WERI-Rb-1 (cell line): ENCODE data around the gene NNT.

Source experiments
- DNase-seq: peaks from one replicate; pipeline ENCODE4 v3.0.0-alpha.2; 2020
- H3K27ac ChIP-seq: fragments of 250-450 bp; sonication (Bioruptor Pico); 2 replicates; pipeline ENCODE4 v1.5.1; 2020; ENCODE audit warnings: mild to moderate bottlenecking, moderate library complexity
- H3K27me3 ChIP-seq: fragments of 250-450 bp; sonication (Bioruptor Pico); 2 replicates; pipeline ENCODE4 v1.5.1; 2021; ENCODE audit warnings: mild to moderate bottlenecking, low read depth, moderate library complexity; ENCODE audit not compliant: insufficient read depth, severe bottlenecking
- H3K36me3 ChIP-seq: fragments of 250-450 bp; sonication (Bioruptor Pico); 2 replicates; pipeline ENCODE4 v1.5.1; 2020; ENCODE audit warnings: mild to moderate bottlenecking, moderate library complexity
- H3K4me3 ChIP-seq: 2 replicates; pipeline ENCODE4 v1.5.1; 2011; ENCODE audit warnings: low read depth, mild to moderate bottlenecking, control low read depth, low read length
- H3K9me3 ChIP-seq: fragments of 250-450 bp; sonication (Bioruptor Pico); 2 replicates; pipeline ENCODE4 v1.5.1; 2021; ENCODE audit warnings: mild to moderate bottlenecking, moderate library complexity; ENCODE audit not compliant: severe bottlenecking
- CTCF ChIP-seq: IDR thresholded peaks from 2 replicates; pipeline ENCODE4 v1.5.1; 2011; ENCODE audit warnings: low read depth, mild to moderate bottlenecking, control low read depth, inconsistent platforms, low read length

Gene NNT

GRCh38 chr5:43616535-43616934 is 13.6 kb downstream of the NNT start:
- H3K27me3 ChIP-seq, result no peaks in the 10 kb centered on the region
- H3K36me3 ChIP-seq, result peaks cover 57% of the 10 kb centered on the region
- no peaks in the 10 kb centered on the region for H3K9me3 ChIP-seq
- no peak for TF ChIP-seq CTCF
- no peak for DNase-seq
- no peak overlapping the region for H3K4me3 ChIP-seq
- H3K27ac ChIP-seq, result no peak overlapping the region

GRCh38 chr5:43619380-43619779 is 16.4 kb downstream of the NNT start:
- DNase-seq, result no peak
- no peaks in the 10 kb centered on the region for H3K27me3 ChIP-seq
- peaks cover 30% of the 10 kb centered on the region for H3K36me3 ChIP-seq
- H3K9me3 ChIP-seq, result no peaks in the 10 kb centered on the region
- no peak for TF ChIP-seq CTCF
- no peak overlapping the region for H3K4me3 ChIP-seq
- H3K27ac ChIP-seq, result no peak overlapping the region

GRCh38 chr5:43619911-43620310 is 16.9 kb downstream of the NNT start:
- Histone ChIP-seq H3K4me3 (no peak overlapping the region), H3K27ac (no peak overlapping the region), H3K9me3 (no peaks in the 10 kb centered on the region), H3K27me3 (no peaks in the 10 kb centered on the region), H3K36me3 (peaks cover 30% of the 10 kb centered on the region)
- TF ChIP-seq CTCF, result no peak
- no peak for DNase-seq

GRCh38 chr5:43620944-43621505 is 18.0 kb downstream of the NNT start:
- Histone ChIP-seq H3K36me3 (peaks cover 30% of the 10 kb centered on the region), H3K4me3 (no peak overlapping the region), H3K9me3 (no peaks in the 10 kb centered on the region), H3K27ac (no peak overlapping the region), H3K27me3 (no peaks in the 10 kb centered on the region)
- no peak for TF ChIP-seq CTCF
- no peak for DNase-seq

- Histone ChIP-seq H3K36me3 (peaks cover 25% of the 10 kb centered on the region), H3K4me3 (no peak overlapping the region), H3K9me3 (no peaks in the 10 kb centered on the region), H3K27me3 (no peaks in the 10 kb centered on the region), H3K27ac (no peak overlapping the region)
- no peak for TF ChIP-seq CTCF
- no peak for DNase-seq
Observed at GRCh38 chr5:43622074-43622473, 19.1 kb downstream of the NNT start.

- peaks cover 18% of the 10 kb centered on the region for H3K36me3 ChIP-seq
- no peak overlapping the region for H3K4me3 ChIP-seq
- DNase-seq, result no peak
Observed at GRCh38 chr5:43623048-43623680, 20.2 kb downstream of the NNT start.

More at GRCh38 chr5:43623048-43623680, 20.2 kb downstream of the NNT start:
- no peak for TF ChIP-seq CTCF
- Histone ChIP-seq H3K9me3 (no peaks in the 10 kb centered on the region), H3K27me3 (no peaks in the 10 kb centered on the region), H3K27ac (no peak overlapping the region)
